ENCODE results near the gene PDGFA.
A peak's percentile ranks its signal among the peaks of the same experiment; 100 is the strongest.

The PDGFA gene

GRCh38 chr7:519484-520390, at the start of gene PDGFA:
PDGFA (minus strand) TSS chr7:519846; CDS start chr7:519001, 845 bp downstream.
- H3K4me3 ChIP-seq (ENCODE audit: low read depth, low read length), result peak within 1 kb of the TSS; percentile 70

GRCh38 chr7:568031-568951, 48.6 kb upstream of the PDGFA start:
- no peak overlapping the region for H3K4me3 ChIP-seq (ENCODE audit: low read depth, low read length)

GRCh38 chr7:567305-567883, 47.7 kb upstream of the PDGFA start:
- no peak overlapping the region for H3K4me3 ChIP-seq (ENCODE audit: low read depth, low read length)

GRCh38 chr7:566100-566499, 46.5 kb upstream of the PDGFA start:
- H3K4me3 ChIP-seq (ENCODE audit: low read depth, low read length), result no peak overlapping the region

DNA sequence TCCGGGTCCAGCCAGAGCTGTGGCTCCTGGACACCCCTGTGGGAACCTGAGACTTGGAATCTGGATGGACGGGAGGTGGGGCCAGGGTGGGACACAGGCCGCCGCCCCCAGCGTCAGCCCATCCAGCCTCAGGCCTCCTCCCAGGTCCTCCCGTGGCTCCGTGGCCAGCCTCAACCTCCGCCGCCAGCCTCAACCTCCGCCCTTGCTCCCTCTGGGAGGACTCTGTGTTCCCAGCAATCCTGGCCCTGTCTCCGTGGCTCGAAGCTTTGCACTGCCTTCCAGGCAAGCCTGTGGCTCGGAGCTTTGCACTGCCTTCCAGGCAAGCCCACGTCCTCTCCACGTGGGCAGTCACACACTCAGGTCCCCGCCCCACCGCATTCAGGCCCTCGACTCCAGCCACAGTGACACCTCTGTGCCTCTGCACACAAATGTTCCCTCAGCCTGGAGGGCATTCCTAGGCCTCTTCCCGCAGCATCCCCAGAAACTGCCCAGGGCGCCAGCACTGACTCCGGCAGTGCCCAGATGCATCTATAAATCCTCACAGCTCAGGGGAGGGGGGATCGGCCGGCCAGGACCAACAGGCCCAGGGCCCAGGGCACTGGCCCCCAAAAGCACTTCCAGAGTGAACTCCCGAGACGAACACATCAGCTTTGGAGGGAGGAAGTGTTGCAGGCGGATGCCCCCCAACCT, 44.7 kb upstream of the PDGFA start:
- no peak overlapping the region for H3K4me3 ChIP-seq (ENCODE audit: low read depth, low read length)

DNA sequence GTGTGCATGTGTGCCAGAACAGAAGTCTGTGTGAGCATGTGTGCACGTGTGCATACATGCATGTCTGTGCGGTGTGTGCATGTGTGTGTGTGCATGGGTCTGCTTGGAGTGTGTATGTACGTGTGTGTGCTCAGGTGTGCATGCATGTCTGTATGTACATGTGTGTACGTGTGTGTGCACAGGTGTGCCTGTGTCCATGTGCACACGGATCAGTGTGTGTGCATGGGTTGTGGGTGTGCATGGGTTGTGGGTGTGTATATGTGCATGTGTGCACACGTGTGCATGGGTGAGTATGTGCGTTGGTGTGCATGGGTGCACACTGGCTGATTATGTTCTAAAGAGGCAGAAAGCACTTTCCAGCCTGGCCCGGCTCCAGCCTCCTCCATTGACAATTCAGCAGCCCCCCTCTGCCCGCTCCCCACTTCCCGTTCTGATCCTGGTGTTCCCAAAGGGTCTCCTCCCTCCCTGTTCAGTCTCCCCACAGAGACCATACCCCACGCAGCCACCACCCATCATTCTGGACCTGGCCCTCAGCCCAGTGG, 44.1 kb upstream of the PDGFA start:
- H3K4me3 ChIP-seq (ENCODE audit: low read depth, low read length), result no peak overlapping the region

GRCh38 chr7:562789-563628, 43.4 kb upstream of the PDGFA start:
- H3K4me3 ChIP-seq (ENCODE audit: low read depth, low read length), result no peak overlapping the region

GRCh38 chr7:562374-562675, 42.7 kb upstream of the PDGFA start:
- H3K4me3 ChIP-seq (ENCODE audit: low read depth, low read length), result no peak overlapping the region

DNA sequence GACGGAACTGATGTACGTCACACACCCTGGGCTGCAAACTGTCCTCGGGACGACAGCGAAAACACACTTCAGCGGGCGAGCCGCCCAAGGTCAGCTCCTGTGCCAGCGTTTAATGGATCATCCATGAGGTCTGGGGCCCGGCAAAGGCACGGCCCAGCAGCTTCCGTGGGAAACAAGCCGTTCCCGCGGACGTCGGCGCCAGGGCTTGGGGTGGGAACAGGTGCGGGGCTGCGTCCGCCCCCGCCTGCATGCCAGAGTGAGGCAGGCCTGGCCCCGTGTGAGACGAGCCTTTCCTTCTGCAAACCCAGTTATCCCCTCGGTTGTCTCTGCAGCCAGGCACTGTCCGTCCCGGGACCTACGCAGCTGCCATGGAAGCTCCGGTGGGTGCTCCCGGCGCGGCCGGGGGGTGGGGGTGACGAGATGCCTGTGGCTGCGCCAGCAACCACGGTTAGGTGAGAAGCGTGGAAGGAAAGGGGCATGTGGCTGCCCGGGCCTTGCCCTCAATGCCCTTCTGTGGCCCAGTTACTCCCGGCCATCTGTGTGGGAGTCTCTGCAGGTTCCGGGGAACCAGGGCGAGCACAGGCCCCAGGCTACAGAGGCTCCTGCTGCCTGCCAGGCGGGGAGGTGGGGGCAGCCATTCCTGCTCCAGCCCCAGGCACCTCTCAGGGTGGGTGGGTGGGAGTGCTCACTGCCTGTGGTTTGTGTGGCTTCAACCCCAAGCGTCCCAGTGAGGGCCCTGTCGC, 42.2 kb upstream of the PDGFA start:
- no peak overlapping the region for H3K4me3 ChIP-seq (ENCODE audit: low read depth, low read length)

- H3K4me3 ChIP-seq (ENCODE audit: low read depth, low read length), result no peak overlapping the region
Measured at GRCh38 chr7:560966-561630, 41.5 kb upstream of the PDGFA start.

GRCh38 chr7:559396-559705, 39.7 kb upstream of the PDGFA start:
- H3K4me3 ChIP-seq (ENCODE audit: low read depth, low read length), result no peak overlapping the region

DNA sequence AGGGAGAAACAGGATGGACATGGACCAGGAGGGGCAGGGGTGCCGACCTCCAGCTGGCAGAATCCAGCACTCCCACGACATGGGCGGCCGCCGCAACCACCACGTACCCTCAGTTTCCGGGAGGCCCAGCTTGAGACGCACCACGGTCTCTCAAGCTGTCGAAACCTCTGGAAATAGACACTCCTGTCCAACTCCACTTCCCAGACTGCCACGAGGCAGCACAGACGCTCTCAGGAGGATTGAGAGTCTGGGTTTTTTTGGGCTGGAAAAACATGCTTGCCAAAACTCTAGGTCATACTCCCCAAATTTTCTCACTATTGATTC, 37.9 kb upstream of the PDGFA start:
- H3K4me3 ChIP-seq (ENCODE audit: low read depth, low read length), result no peak overlapping the region

DNA sequence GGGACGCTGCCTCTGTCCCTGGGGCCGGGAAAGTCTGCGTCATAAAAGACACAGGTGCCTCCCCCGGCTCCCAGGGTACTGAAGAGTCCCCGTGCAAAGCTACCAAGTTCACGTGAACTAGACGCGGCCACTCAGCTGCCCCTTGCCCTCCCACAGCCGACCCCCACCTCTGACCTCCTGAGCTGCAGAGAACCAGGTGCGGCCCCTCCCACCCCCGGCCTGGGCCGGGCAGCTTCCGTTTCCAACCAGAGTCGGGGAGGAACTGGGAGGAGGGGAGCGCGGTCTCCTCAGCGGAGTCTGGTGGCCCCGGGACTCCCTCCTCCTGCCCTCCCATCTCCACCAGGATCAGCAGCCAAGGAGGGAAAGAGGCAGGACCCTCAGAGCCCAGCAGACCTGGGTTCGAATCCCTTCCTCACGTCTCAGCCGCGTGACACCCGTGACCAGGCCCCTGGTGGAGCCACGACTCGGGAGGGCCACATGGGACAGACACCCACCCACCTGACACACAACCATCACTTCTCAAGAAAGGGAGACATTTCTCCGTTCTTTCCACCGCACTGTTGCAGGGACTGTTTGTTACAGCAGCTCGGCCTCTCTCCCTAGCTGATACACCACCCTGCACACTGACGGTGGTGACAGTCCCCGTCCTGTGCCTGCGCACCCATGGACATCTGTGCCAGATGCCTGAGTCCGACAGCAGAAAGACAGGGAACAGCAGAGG, 37.4 kb upstream of the PDGFA start:
- H3K4me3 ChIP-seq (ENCODE audit: low read depth, low read length), result no peak overlapping the region

- H3K4me3 ChIP-seq (ENCODE audit: low read depth, low read length), result no peak overlapping the region
Measured at GRCh38 chr7:556291-556826, 36.7 kb upstream of the PDGFA start.

- no peak overlapping the region for H3K4me3 ChIP-seq (ENCODE audit: low read depth, low read length)
Measured at GRCh38 chr7:555551-556160, 36.0 kb upstream of the PDGFA start.

DNA sequence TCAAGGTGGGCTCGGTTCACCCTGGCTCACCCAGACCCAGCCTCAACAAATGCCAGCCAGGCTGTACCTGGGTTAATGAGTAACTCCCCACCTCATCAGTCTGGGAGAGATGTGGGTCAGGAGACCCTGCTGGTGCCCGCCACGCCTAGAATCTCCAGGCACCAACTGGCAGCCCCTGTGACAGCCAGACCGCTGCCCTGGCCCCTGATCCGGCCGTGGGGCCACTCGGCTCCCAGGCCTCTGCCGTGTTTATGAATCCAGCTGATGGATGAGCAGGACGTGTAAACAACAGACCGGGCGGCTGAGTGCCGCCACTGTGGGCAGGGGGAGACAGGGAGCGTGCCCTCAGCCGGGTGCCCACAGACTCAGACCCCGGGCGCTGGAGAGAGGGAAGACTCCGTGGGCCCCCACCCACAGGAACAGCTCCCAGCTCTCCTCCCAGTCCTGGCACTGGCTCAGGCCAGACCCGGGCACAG, 34.0 kb upstream of the PDGFA start:
- H3K4me3 ChIP-seq (ENCODE audit: low read depth, low read length), result no peak overlapping the region

GRCh38 chr7:552868-553635, 33.4 kb upstream of the PDGFA start:
- H3K4me3 ChIP-seq (ENCODE audit: low read depth, low read length), result no peak overlapping the region
